ENCODE results near the gene B3GALT5. TPM values are rescaled to one million over a fixed set of nuclear protein-coding genes. Genes with fewer than 3 reads are reported as not detected.
A peak's percentile ranks its signal among the peaks of the same experiment; 100 is the strongest.

Gene B3GALT5
- total and polyA plus RNA-seq, 2 of the 4 experiments (the other 2 are of a cell fraction), result 0.05 to 0.18 TPM

GRCh38 chr21:39647476-39647875 is 34.7 kb downstream of the B3GALT5 start:
- no peak overlapping the region for H2AK9ac ChIP-seq (replicated peaks; ENCODE audit: low read depth, low read length, poor library complexity)
- H4K8ac ChIP-seq (ENCODE audit: low read depth in 2 of 2, low read length in 2 of 2), result no peak overlapping the region
- peaks cover 5% of the 10 kb centered on the region for H3K9me3 ChIP-seq (ENCODE audit: control insufficient read depth, insufficient read depth, low read length)
- H3K9me1 ChIP-seq (ENCODE audit: insufficient read depth, low read length), result no peaks in the 10 kb centered on the region
- H3K4ac ChIP-seq (ENCODE audit: low read depth, low read length), result no peak overlapping the region
- H2AFZ ChIP-seq (replicated peaks; ENCODE audit: low read length, poor library complexity), result no peak overlapping the region
- H3K18ac ChIP-seq (ENCODE audit: low read depth, low read length), result no peak overlapping the region
- DNase-seq (peak; percentile 63), ATAC-seq (ENCODE audit: low read depth) (peak; percentile 32; the same call in 1 of the 2 replicates)
- no peak overlapping the region for H3K27ac ChIP-seq (ENCODE audit: insufficient read depth, low read length)
- no peak overlapping the region for H3K9ac ChIP-seq (ENCODE audit: low read depth, low read length)
- TF ChIP-seq CEBPB (IDR thresholded peaks at IDR 0.05; ENCODE audit: low read depth, low read length) (no peak), FOS (IDR thresholded peaks at IDR 0.05; ENCODE audit: low read depth, low read length) (0 out of 2 replicates have a peak, but pooled peaks have one; percentile 10), CTCF (conservative IDR thresholded peaks at IDR 0.05; ENCODE audit: low read depth, low read length) (no peak), MAFK (IDR thresholded peaks at IDR 0.05; ENCODE audit: low read depth, low read length) (no peak), SMC3 (IDR thresholded peaks at IDR 0.05; ENCODE audit: low read depth, low read length) (no peak)
- TF ChIP-seq, protein P1, sequence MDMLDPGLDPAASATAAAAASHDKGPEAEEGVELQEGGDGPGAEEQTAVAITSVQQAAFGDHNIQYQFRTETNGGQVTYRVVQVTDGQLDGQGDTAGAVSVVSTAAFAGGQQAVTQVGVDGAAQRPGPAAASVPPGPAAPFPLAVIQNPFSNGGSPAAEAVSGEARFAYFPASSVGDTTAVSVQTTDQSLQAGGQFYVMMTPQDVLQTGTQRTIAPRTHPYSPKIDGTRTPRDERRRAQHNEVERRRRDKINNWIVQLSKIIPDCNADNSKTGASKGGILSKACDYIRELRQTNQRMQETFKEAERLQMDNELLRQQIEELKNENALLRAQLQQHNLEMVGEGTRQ (IDR thresholded peaks at IDR 0.05; ENCODE audit: low read depth, low read length), result no peak
- TF ChIP-seq, protein P2, sequence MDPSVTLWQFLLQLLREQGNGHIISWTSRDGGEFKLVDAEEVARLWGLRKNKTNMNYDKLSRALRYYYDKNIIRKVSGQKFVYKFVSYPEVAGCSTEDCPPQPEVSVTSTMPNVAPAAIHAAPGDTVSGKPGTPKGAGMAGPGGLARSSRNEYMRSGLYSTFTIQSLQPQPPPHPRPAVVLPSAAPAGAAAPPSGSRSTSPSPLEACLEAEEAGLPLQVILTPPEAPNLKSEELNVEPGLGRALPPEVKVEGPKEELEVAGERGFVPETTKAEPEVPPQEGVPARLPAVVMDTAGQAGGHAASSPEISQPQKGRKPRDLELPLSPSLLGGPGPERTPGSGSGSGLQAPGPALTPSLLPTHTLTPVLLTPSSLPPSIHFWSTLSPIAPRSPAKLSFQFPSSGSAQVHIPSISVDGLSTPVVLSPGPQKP (IDR thresholded peaks at IDR 0.05; ENCODE audit: borderline replicate concordance, low read depth, low read length), result no peak
- ChIA-PET CTCF (interaction anchor here (0.8 kb wide), 1 partner anchor 221 kb away, joined by 3 read pairs; no protein-coding TSS in a partner anchor), POLR2A (ENCODE audit: unreplicated experiment) (interaction anchor here (0.5 kb wide), 1 partner anchor 131 kb away, joined by 10 read pairs; no protein-coding TSS in a partner anchor)
- H3K27me3 ChIP-seq (ENCODE audit: control insufficient read depth, insufficient read depth, low read length), result peaks cover 4% of the 10 kb centered on the region; the same call in 1 of the 2 replicates
- no TSS peak for BruUV-seq (replicated peaks)
- no peak overlapping the region for H3K56ac ChIP-seq (ENCODE audit: extremely low read depth, insufficient read depth, low read length)
- no peak overlapping the region for H2BK20ac ChIP-seq (ENCODE audit: low read depth, low read length)
- H3K36me3 ChIP-seq (ENCODE audit: control insufficient read depth, insufficient read depth, low read length), result no peaks in the 10 kb centered on the region
- H3K14ac ChIP-seq (replicated peaks; ENCODE audit: low read depth, low read length), result no peak overlapping the region
- no peak overlapping the region for H2BK5ac ChIP-seq (ENCODE audit: low read depth, low read length, poor library complexity, severe bottlenecking)
- H3K4me1 ChIP-seq (ENCODE audit: control insufficient read depth, insufficient read depth, low read length), result no peaks in the 10 kb centered on the region
- no peaks in the 10 kb centered on the region for H4K20me1 ChIP-seq (ENCODE audit: insufficient read depth, low read length)
- intact Hi-C loops (cut with micrococcal nuclease) (no loop called here), dilution Hi-C loops (cut with HindIII; ENCODE audit: low sequenced_read_pairs, unreplicated experiment) (no loop called here), in situ Hi-C loops (cut with MboI; ENCODE audit: low sequenced_read_pairs) (no loop called here)
- no peak overlapping the region for H3K4me2 ChIP-seq (ENCODE audit: low read depth, low read length)
- H3K4me3 ChIP-seq (ENCODE audit: insufficient read depth, low read depth, low read length), result no peak overlapping the region
- H3K23ac ChIP-seq (ENCODE audit: low read depth, low read length), result no peak overlapping the region
- H2BK120ac ChIP-seq (ENCODE audit: low read depth, low read length), result no peak overlapping the region
- H2BK15ac ChIP-seq (ENCODE audit: low read depth, low read length), result no peak overlapping the region
- no peak overlapping the region for H4K5ac ChIP-seq (ENCODE audit: low read depth, low read length)
- no peaks in the 10 kb centered on the region for H3K79me1 ChIP-seq (ENCODE audit: low read depth in 1 of 2, low read length in 2 of 2)
- H4K91ac ChIP-seq (ENCODE audit: insufficient read depth, low read depth, low read length), result no peak overlapping the region
- H2AK5ac ChIP-seq (ENCODE audit: low read depth, low read length), result no peak overlapping the region
- WGBS, 2 experiments (ENCODE audit: extremely low coverage in 2 of 2, insufficient read length in 1 of 2), result 50% methylated on average over 2 of the region's 6 CpGs; no CpG with 5 or more reads in 1 of the 2 experiments
